SIG-M5 (cell line): ENCODE data around the gene MLLT3.

Source experiments
- DNase-seq: peaks from one replicate; lab custom pipeline; 2025; lab: John Stamatoyannopoulos, UW

Gene MLLT3

GRCh38 chr9:20508242-20508641, 114.1 kb downstream of the MLLT3 start:
- DNase-seq = no peak

GRCh38 chr9:20507431-20507830, 114.9 kb downstream of the MLLT3 start:
- DNase-seq = no peak

GRCh38 chr9:20506099-20506900, 116.0 kb downstream of the MLLT3 start:
- DNase-seq = no peak

- DNase-seq = no peak
These were observed 116.7 kb downstream of the MLLT3 start for GRCh38 chr9:20505574-20505973.

GRCh38 chr9:20504930-20505329, 117.4 kb downstream of the MLLT3 start:
- no peak for DNase-seq

GRCh38 chr9:20500101-20500500, 122.2 kb downstream of the MLLT3 start:
- DNase-seq = no peak

DNA sequence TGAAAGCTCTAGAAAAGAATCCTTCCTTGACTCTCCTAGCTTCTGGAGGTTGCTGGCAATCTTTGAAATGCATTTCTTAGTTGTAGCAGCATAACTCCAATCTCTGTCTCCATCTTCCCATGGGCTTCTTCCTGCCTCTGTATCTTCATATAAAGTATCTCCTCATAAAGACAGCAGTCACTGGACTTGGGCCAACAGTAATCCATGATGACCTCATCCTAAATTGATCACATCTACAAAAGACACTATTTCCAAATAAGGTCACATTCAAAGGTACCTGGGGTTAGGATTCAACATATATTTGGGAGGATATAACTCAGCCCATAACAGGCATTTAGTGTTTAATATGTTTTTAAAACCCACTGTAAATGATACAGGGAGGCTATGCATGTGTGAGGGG, 123.3 kb downstream of the MLLT3 start:
- DNase-seq = no peak

- DNase-seq = no peak
These were observed 126.0 kb downstream of the MLLT3 start for GRCh38 chr9:20496328-20496727.

GRCh38 chr9:20495098-20495497, 127.2 kb downstream of the MLLT3 start:
- DNase-seq = no peak

DNA sequence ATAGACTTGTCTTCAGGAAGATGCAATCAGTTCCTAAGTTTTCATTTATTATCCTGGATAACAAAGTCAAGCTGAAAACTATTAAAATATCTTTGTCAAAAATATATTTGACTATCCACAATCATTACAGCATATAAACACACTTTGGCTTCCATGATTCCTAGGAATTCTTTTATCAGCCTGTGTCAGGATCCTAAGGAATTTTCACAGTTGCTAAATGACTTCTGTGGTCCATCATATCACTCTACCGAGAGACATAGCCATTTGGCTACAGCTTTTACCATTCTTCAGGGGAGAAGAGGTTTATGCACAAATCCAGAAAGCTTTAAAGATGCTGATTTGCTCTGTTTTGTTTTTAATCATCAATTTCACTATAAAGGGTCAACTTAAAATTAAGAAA, 128.3 kb downstream of the MLLT3 start:
- no peak for DNase-seq

DNA sequence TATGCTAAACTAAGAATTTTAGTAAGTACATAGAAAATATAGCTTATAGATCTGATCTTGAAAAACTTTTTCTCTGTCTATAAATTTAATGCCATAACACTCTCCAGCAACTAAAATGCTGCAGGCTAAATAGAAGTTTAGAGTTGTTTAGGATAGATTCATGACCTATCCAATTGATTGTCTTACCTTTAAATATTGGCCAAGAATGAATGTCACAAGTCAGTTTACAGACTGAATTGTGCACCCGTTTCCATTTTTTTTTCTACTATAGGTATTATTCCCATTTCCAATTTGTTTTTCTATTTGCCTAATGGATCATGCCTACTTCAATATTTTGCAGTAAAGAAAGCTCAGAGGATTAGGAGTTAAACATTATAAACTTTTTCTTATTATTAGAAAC, 129.5 kb downstream of the MLLT3 start:
- no peak for DNase-seq

GRCh38 chr9:20491612-20492011, 130.7 kb downstream of the MLLT3 start:
- DNase-seq = no peak

- no peak for DNase-seq
These were observed 132.0 kb downstream of the MLLT3 start for GRCh38 chr9:20490246-20490834.

DNA sequence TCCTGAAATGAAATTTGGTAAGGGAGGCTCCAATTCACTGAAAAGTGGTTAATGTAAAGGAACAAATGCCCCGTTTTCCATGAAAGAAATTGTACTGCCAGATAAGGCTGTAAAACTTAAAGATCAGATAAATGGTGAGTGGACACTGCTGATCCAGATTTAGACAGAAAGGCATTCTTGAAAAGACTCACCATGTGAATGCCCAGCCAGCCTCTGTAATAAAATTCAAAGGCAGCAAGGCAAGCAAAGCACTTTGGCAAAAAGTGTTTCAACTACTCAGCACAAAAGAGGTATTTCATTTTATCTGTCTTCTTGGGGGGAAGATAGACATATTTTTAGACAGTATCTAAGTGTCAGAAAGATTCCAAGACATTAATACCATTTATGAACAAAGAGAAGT, 133.6 kb downstream of the MLLT3 start:
- DNase-seq = no peak

DNA sequence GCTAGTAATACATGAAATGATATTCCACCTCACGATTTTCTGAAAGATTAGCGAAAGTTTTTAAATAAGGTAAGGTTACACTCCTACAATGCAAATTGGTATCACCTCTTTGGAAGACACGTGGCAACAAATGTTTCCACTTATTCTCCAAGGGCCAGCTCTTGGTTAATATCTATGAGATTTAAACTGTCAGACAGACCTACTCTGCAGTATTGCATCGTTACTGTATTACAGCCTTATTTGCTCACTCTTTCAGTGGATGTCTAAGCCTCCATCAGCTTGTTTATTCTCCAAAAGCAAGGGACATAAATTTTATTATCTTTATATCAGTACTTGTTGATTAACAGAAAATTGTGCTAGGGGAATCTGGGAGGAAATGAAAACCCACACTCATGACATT, 135.7 kb downstream of the MLLT3 start:
- DNase-seq = no peak

GRCh38 chr9:20481437-20481836, 140.9 kb downstream of the MLLT3 start:
- no peak for DNase-seq

GRCh38 chr9:20480249-20480648, 142.1 kb downstream of the MLLT3 start:
- DNase-seq = no peak

DNA sequence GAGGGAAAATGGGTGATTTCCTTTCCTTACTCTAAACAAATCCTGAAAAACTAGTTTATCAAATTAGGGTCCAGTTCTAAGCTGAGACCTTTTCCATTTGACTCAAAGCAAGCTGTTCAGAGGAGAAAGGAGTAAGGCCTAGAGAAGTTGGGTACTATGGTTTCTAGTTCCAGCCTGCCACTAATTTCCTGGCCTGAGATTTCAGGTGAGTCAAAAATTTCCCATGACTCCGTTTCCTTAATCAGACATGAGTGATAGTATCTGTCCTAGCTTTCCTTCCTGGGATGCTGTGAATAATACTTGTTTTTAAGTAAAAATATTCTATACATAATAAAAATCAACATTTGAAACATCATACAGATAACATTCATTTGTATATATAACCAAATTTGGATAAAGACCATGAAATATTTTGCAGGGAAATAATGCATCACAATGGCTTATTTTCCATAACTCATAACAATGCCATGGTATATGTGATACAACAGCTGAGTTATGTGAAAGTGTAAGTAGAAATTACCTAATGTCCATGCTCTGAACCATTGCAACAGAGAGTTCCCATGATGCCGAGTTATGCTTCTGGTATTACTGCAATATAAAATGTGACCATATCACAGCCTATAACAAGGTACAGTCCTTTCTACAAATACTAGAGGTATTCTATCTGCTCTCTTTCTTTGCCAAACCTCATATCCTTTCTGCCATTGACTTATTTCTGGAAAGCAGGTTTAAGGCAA, 142.7 kb downstream of the MLLT3 start:
- DNase-seq = no peak

DNA sequence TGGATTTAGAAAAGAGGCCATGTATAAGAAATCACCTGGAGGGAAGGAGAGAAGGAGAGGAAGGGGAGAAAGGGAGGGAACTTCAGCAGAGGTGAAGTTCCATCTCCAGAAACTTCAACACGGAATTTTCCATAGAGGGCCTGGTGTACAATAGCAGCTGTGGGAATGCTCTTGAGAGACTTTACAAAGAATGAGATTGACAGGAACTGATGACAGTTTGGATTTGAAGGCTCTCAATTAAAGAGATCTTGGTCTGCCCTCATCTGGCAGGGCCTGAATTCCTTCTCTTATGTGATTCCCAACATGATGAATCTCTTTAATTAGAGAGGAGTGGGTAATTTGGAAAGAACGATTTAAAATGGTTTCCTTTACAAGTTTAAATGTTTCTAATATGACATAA, 143.5 kb downstream of the MLLT3 start:
- no peak for DNase-seq

DNA sequence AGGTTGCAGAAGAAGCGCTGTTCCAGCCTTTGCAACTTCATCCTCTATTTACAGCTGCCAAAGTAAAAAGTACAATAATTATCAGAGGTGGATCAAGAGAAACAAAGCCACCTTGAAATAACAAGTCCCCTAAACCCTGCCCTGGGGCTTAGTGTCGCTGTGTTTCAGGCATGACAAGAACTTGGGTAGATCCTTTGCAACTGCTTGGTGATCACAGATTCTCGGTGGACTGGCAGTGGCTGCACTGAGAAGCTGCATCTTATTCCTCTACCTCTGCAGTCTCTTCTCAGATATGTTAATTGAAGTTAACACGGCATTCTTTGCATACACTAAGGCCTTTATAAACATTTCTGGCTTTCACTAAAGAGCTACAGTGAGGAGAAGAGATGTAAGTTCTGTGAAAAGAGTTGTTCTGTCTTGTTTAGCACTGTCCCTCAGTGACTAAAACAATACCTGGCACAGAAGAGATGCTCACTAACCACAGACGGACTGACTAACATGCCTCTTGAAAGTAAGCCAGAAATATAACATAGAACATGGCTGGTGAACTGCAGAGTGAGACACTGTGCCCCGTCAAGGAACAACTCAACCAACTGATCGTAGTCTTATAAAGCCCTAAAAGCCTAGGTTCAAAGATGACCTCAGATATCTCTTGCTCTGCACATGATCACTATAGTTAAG, 144.2 kb downstream of the MLLT3 start:
- no peak for DNase-seq

GRCh38 chr9:20476912-20477521, 145.3 kb downstream of the MLLT3 start:
- DNase-seq = no peak

DNA sequence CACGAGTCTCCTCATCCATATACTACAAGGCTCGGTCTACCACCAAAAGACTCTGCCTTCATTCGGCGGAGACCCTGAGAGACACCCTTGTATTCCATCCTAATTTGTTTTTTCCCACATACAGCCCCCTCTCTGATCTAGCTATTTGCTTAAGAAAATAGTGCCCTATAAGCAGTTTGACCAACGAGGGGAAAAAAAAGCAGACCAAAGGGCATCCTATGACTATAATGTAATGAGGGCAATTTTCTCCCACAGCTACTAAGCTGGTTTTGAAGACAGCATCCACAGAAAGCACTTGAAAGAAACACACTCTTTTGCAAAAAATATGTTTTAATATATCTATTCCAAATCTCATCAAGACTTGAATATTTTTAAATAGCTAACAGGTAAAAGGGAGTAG, 147.8 kb downstream of the MLLT3 start:
- DNase-seq = no peak
